Measurements from ENCODE around the gene CNTNAP1. TPM values are rescaled to one million over a fixed set of nuclear protein-coding genes. Genes with fewer than 3 reads are reported as not detected.

Gene CNTNAP1
- total RNA-seq, 1 experiment from 2014 or later, result 6.4 TPM

DNA sequence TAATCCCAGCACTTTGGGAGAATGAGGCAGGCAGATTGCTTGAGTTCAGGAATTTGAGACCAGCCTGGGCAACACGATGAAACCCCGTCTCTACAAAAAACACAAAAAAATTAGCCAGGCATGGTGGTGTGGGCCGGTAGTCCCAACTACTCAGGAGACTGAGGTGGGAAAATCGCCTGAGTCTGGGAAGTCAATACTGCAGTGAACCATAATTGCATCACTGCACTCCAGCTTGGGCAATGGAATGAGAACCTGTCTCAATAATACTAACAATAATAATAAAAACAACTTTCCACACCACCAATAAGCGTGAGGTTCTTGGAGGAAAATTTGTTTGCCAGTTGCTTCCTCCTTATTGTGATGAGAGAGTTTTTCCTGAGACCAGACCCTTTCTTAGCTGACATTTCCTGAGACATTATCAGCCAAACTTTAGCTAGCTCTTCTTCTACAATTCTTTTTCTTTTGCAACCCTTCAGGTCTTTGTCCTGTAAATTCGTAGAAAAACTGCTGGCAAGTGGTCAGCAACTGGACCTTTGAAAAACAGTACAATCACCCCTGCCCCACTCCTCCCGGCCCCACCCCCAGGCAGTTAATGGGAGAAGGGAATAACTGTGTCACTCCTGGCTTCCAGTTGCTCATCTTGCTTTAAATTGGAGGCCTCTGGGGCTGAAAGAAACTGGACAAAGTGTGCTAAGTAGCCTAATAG lies 66.0 kb downstream of the CNTNAP1 start:
- H4K20me1 ChIP-seq (ENCODE audit: insufficient read depth), result no peaks in the 10 kb centered on the region
- ATAC-seq (no peak), DNase-seq (ENCODE audit: low read depth, low spot score) (no peak)
- no peak overlapping the region for H3K27ac ChIP-seq (ENCODE audit: low read depth, low read length)
- H2AFZ ChIP-seq (ENCODE audit: low read depth, low read length, poor library complexity, severe bottlenecking), result no peak overlapping the region
- H3K9me3 ChIP-seq (ENCODE audit: control insufficient read depth in 1 of 2, insufficient read depth in 1 of 2, low read depth in 1 of 2, low read length in 2 of 2), result no peaks in the 10 kb centered on the region
- ChIA-PET RAD21 (ENCODE audit: low non-redundant PET in 1 of 2, low total read pairs in 2 of 2, uncharacterized antibody in 2 of 2, unreplicated experiment in 2 of 2) (no interaction called here), CTCF (no interaction called here), POLR2A (no interaction called here)
- intact Hi-C loops (cut with micrococcal nuclease), result no loop called here
- H3K9me2 ChIP-seq (ENCODE audit: insufficient read depth), result no peaks in the 10 kb centered on the region
- peaks cover 7 to 14% of the 10 kb centered on the region in 2 experiments for H3K4me1 ChIP-seq (ENCODE audit: control insufficient read depth in 1 of 2, insufficient read depth in 2 of 2, low read length in 2 of 2)
- peaks cover 11% of the 10 kb centered on the region for H3K79me2 ChIP-seq (ENCODE audit: insufficient read depth, low read length)
- BruUV-seq (replicated peaks), result no TSS peak
- no peak overlapping the region for H3K9ac ChIP-seq (ENCODE audit: low read length)
- H3K4me2 ChIP-seq (ENCODE audit: low read length), result no peak overlapping the region
- no peaks in the 10 kb centered on the region for H3K36me3 ChIP-seq (ENCODE audit: control insufficient read depth in 1 of 2, insufficient read depth in 2 of 2, low read length in 2 of 2)
- TF ChIP-seq EGR1 (IDR thresholded peaks at IDR 0.05; ENCODE audit: low read depth) (no peak), POLR2A (IDR thresholded peaks at IDR 0.05; ENCODE audit: borderline replicate concordance, extremely low read depth, insufficient read depth, insufficient read length) (no peak), YY1 (IDR thresholded peaks at IDR 0.05; ENCODE audit: extremely low read depth, insufficient replicate concordance, low read depth, low read length) (no peak), EZH2 (IDR thresholded peaks at IDR 0.05) (no peak), SRF (IDR thresholded peaks at IDR 0.05; ENCODE audit: low read depth) (no peak), FOSL1 (IDR thresholded peaks at IDR 0.05; ENCODE audit: low read depth) (no peak), SP1 (IDR thresholded peaks at IDR 0.05; ENCODE audit: low read depth) (no peak), ELF1 (IDR thresholded peaks at IDR 0.05; ENCODE audit: borderline replicate concordance, low read depth) (no peak), JUND (IDR thresholded peaks at IDR 0.05) (no peak), ZFX (IDR thresholded peaks at IDR 0.05) (no peak), CBX3 (IDR thresholded peaks at IDR 0.05; ENCODE audit: low read depth) (no peak), MAX (IDR thresholded peaks at IDR 0.05) (no peak), RAD21 (IDR thresholded peaks at IDR 0.05; ENCODE audit: low read depth) (no peak), CEBPB (IDR thresholded peaks at IDR 0.05; ENCODE audit: low read depth) (no peak), POLR2AphosphoS5 (IDR thresholded peaks at IDR 0.05; ENCODE audit: low read depth, low read length) (no peak), REST (IDR thresholded peaks at IDR 0.05; ENCODE audit: low read depth) (no peak), ATF3 (IDR thresholded peaks at IDR 0.05) (no peak), SIN3A (IDR thresholded peaks at IDR 0.05; ENCODE audit: low read depth) (no peak)
- TF ChIP-seq, protein P1, sequence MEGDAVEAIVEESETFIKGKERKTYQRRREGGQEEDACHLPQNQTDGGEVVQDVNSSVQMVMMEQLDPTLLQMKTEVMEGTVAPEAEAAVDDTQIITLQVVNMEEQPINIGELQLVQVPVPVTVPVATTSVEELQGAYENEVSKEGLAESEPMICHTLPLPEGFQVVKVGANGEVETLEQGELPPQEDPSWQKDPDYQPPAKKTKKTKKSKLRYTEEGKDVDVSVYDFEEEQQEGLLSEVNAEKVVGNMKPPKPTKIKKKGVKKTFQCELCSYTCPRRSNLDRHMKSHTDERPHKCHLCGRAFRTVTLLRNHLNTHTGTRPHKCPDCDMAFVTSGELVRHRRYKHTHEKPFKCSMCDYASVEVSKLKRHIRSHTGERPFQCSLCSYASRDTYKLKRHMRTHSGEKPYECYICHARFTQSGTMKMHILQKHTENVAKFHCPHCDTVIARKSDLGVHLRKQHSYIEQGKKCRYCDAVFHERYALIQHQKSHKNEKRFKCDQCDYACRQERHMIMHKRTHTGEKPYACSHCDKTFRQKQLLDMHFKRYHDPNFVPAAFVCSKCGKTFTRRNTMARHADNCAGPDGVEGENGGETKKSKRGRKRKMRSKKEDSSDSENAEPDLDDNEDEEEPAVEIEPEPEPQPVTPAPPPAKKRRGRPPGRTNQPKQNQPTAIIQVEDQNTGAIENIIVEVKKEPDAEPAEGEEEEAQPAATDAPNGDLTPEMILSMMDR (IDR thresholded peaks at IDR 0.05 in 2 of 3, conservative IDR thresholded peaks at IDR 0.05 in 1 of 3; ENCODE audit: borderline replicate concordance in 1 of 3, insufficient read depth in 1 of 3, low read depth in 2 of 3, low read length in 2 of 3), result no peak
- H3K27me3 ChIP-seq (ENCODE audit: insufficient read depth, low read length), result no peaks in the 10 kb centered on the region
- no peak overlapping the region for H3K4me3 ChIP-seq (replicated peaks in 1 of 2; ENCODE audit: low read depth in 1 of 2, low read length in 2 of 2)
